Activated CD8-positive, alpha-beta memory T cell treated with anti-CD3 and anti-CD28 coated beads for 1 hour (primary cell): ENCODE data around the gene POLA1.

Source experiments
- DNase-seq, 2 donors: peaks; one replicate each; pipeline ENCODE4 v3.0.0-alpha.2; 2020; ENCODE audit warnings: low read depth in 1 of 2; ENCODE audit errors: extremely low read depth in 1 of 2

The POLA1 gene

GRCh38 chrX:25018682-25019081 is 325.0 kb downstream of the POLA1 start:
- no peak for DNase-seq

GRCh38 chrX:25019707-25020390 is 326.1 kb downstream of the POLA1 start:
- no peak for DNase-seq

- DNase-seq: no peak
Measured at GRCh38 chrX:25020391-25020904, 326.7 kb downstream of the POLA1 start.

- no peak for DNase-seq
Measured at GRCh38 chrX:25020905-25021449, 327.3 kb downstream of the POLA1 start.

GRCh38 chrX:25022499-25023325 is 329.0 kb downstream of the POLA1 start:
- no peak for DNase-seq

GRCh38 chrX:25023908-25024307 is 330.2 kb downstream of the POLA1 start:
- no peak for DNase-seq

GRCh38 chrX:25025615-25026014 is 331.9 kb downstream of the POLA1 start:
- no peak for DNase-seq

- DNase-seq: no peak
Measured at GRCh38 chrX:25026576-25026975, 332.9 kb downstream of the POLA1 start.

GRCh38 chrX:25028726-25029125 is 335.0 kb downstream of the POLA1 start:
- no peak for DNase-seq

- DNase-seq: no peak
Measured at GRCh38 chrX:25029288-25029825, 335.6 kb downstream of the POLA1 start.

- DNase-seq: no peak
Measured at GRCh38 chrX:25034889-25035288, 341.2 kb downstream of the POLA1 start.

GRCh38 chrX:25039036-25039435 is 345.3 kb downstream of the POLA1 start:
- DNase-seq: no peak

GRCh38 chrX:25043192-25043591 is 349.5 kb downstream of the POLA1 start:
- DNase-seq: no peak
